ENCODE data around the gene DLG2. TPM values are rescaled to one million over a fixed set of nuclear protein-coding genes. Genes with fewer than 3 reads are reported as not detected.

DLG2 gene
- total and polyA plus RNA-seq, 9 of the 15 experiments (the other 6 are each of a cell fraction or from before 2014, with no cell fraction given), result 0.52 to 1.6 (median 0.95) TPM

GRCh38 chr11:83467837-83468236 is 2159.3 kb downstream of the DLG2 start:
- BruUV-seq (replicated peaks), result no TSS peak
- no peaks in the 10 kb centered on the region for H3K9me3 ChIP-seq (replicated peaks; ENCODE audit: control insufficient read depth, insufficient read depth, low read depth, low read length)
- in situ Hi-C loops (cut with MboI) (no loop called here), intact Hi-C loops (cut with micrococcal nuclease) (no loop called here)
- no peaks in the 10 kb centered on the region for H4K20me1 ChIP-seq (replicated peaks; ENCODE audit: control insufficient read depth, insufficient read depth, low read length)
- FAIRE-seq, result no peak
- TF ChIP-seq GABPB2 (CRISPR knock-in tag; conservative IDR thresholded peaks at IDR 0.05), result no peak
- no peak for TF ChIP-seq L3MBTL2 (IDR thresholded peaks at IDR 0.05)
- no peak for TF ChIP-seq LEF1 (IDR thresholded peaks at IDR 0.05)
- no peak for TF ChIP-seq ZNF274 (IDR thresholded peaks at IDR 0.05; ENCODE audit: borderline replicate concordance, low read depth, low read length)
- TF ChIP-seq C11orf30 (IDR thresholded peaks at IDR 0.05; ENCODE audit: low read depth), result no peak
- no peaks in the 10 kb centered on the region for H3K27me3 ChIP-seq (ENCODE audit: control insufficient read depth in 2 of 2, insufficient read depth in 2 of 2, low read length in 2 of 2)
- 0% methylated on average over 1 of the region's 1 CpG for WGBS (ENCODE audit: insufficient coverage, low coverage, missing lambda C conversion rate)
- POLR2A ChIA-PET, result no interaction called here
- no peak overlapping the region for H3K9ac ChIP-seq (ENCODE audit: insufficient read depth in 1 of 2, low read depth in 2 of 2, low read length in 2 of 2)
- no peak overlapping the region for H3K4me3 ChIP-seq
- no peak for ATAC-seq
- no peak for DNase-seq (ENCODE audit: extremely low read depth in 1 of 4, low spot score in 3 of 4)
- H3K27ac ChIP-seq (ENCODE audit: extremely low read depth, low read depth, low read length), result no peak overlapping the region
- no peaks in the 10 kb centered on the region for H3K36me3 ChIP-seq (ENCODE audit: control insufficient read depth, insufficient read depth, low read length)
- H2AFZ ChIP-seq (ENCODE audit: low read depth, low read length), result no peak overlapping the region
- H3K79me2 ChIP-seq (ENCODE audit: control insufficient read depth, insufficient read depth, low read length), result no peaks in the 10 kb centered on the region
- H3K4me1 ChIP-seq (replicated peaks in 1 of 2; ENCODE audit: control insufficient read depth in 2 of 2, insufficient read depth in 2 of 2, low read length in 2 of 2), result no peaks in the 10 kb centered on the region
- H3K4me2 ChIP-seq (ENCODE audit: insufficient read depth, low read length), result no peak overlapping the region
- CTCF ChIA-PET (ENCODE audit: low intra/inter-chr PET ratio), result no interaction called here
- no peaks in the 10 kb centered on the region for H3K9me1 ChIP-seq (ENCODE audit: control insufficient read depth, insufficient read depth, low read length)

- Histone ChIP-seq H3K4me3 (no peak overlapping the region), H3K9ac (ENCODE audit: insufficient read depth in 1 of 2, low read depth in 2 of 2, low read length in 2 of 2) (no peak overlapping the region), H3K36me3 (ENCODE audit: control insufficient read depth, insufficient read depth, low read length) (no peaks in the 10 kb centered on the region), H3K27me3 (ENCODE audit: control insufficient read depth in 2 of 2, insufficient read depth in 2 of 2, low read length in 2 of 2) (no peaks in the 10 kb centered on the region), H2AFZ (ENCODE audit: low read depth, low read length) (no peak overlapping the region), H3K27ac (ENCODE audit: extremely low read depth, low read depth, low read length) (no peak overlapping the region), H3K79me2 (ENCODE audit: control insufficient read depth, insufficient read depth, low read length) (no peaks in the 10 kb centered on the region), H3K9me1 (ENCODE audit: control insufficient read depth, insufficient read depth, low read length) (no peaks in the 10 kb centered on the region), H3K4me2 (ENCODE audit: insufficient read depth, low read length) (no peak overlapping the region), H4K20me1 (replicated peaks; ENCODE audit: control insufficient read depth, insufficient read depth, low read length) (no peaks in the 10 kb centered on the region), H3K9me3 (replicated peaks; ENCODE audit: control insufficient read depth, insufficient read depth, low read depth, low read length) (no peaks in the 10 kb centered on the region), H3K4me1 (replicated peaks in 1 of 2; ENCODE audit: control insufficient read depth in 2 of 2, insufficient read depth in 2 of 2, low read length in 2 of 2) (no peaks in the 10 kb centered on the region)
- ChIA-PET POLR2A (no interaction called here), CTCF (ENCODE audit: low intra/inter-chr PET ratio) (no interaction called here)
- no peak for DNase-seq (ENCODE audit: extremely low read depth in 1 of 4, low spot score in 3 of 4)
- WGBS (ENCODE audit: insufficient coverage, low coverage, missing lambda C conversion rate), result 0% methylated on average over 3 of the region's 3 CpGs
- no TSS peak for BruUV-seq (replicated peaks)
- in situ Hi-C loops (cut with MboI), result no loop called here
- ATAC-seq, result no peak
- FAIRE-seq, result no peak
- intact Hi-C loops (cut with micrococcal nuclease), result no loop called here
- no peak for TF ChIP-seq SMAD2 (IDR thresholded peaks at IDR 0.05; ENCODE audit: low read depth, low read length)
- TF ChIP-seq SMARCA4 (IDR thresholded peaks at IDR 0.05), result no peak
- no peak for TF ChIP-seq E2F6 (IDR thresholded peaks at IDR 0.05; ENCODE audit: borderline replicate concordance in 1 of 2, extremely low read depth in 1 of 2, insufficient read depth in 1 of 2, insufficient read length in 1 of 2, low read depth in 1 of 2, low read length in 1 of 2, poor library complexity in 1 of 2, severe bottlenecking in 1 of 2)
- TF ChIP-seq ZNF512 (tag; IDR thresholded peaks at IDR 0.05), result no peak
- TF ChIP-seq MIER1 (IDR thresholded peaks at IDR 0.05; ENCODE audit: low read depth), result no peak
Measured at GRCh38 chr11:83464160-83464944, 2162.8 kb downstream of the DLG2 start.

Data from K562 (cell line).